DOHH2 (cell line): Measurements from ENCODE around the gene PIGN.

Experiments used
- H3F3A ChIP-seq: fragments of 200-600 bp; sonication (generic), shearing (Covaris generic); 2 replicates; pipeline ENCODE4 v1.6.0; 2016; ENCODE audit warnings: antibody characterized with exemption, mild to moderate bottlenecking; ENCODE audit not compliant: control insufficient read depth, insufficient read depth
- H3K27ac ChIP-seq: fragments of 200-600 bp; sonication (generic); 2 replicates; pipeline ENCODE4 v1.5.1; 2014; ENCODE audit warnings: low read depth, mild to moderate bottlenecking, low read length, moderate library complexity
- H3K27me3 ChIP-seq: fragments of 200-600 bp; sonication (generic); 2 replicates; pipeline ENCODE4 v1.6.1; 2014; ENCODE audit warnings: mild to moderate bottlenecking, low read length, mixed read lengths; ENCODE audit not compliant: control insufficient read depth
- H3K36me3 ChIP-seq: fragments of 200-600 bp; sonication (generic); 2 replicates; pipeline ENCODE4 v1.6.1; 2014; ENCODE audit warnings: mild to moderate bottlenecking, low read length, moderate library complexity, mixed read lengths; ENCODE audit not compliant: control insufficient read depth
- H3K4me1 ChIP-seq: fragments of 200-600 bp; sonication (generic); 2 replicates; pipeline ENCODE4 v1.6.1; 2014; ENCODE audit warnings: mild to moderate bottlenecking, low read length, mixed read lengths; ENCODE audit not compliant: control insufficient read depth
- H3K4me2 ChIP-seq: fragments of 200-600 bp; sonication (generic); 2 replicates; pipeline ENCODE4 v1.6.0; 2014; ENCODE audit warnings: mild to moderate bottlenecking, low read length, moderate library complexity
- H3K4me3 ChIP-seq: fragments of 200-600 bp; sonication (generic); 2 replicates; pipeline ENCODE4 v1.5.1; 2014; ENCODE audit warnings: mild to moderate bottlenecking, low read length, mixed read lengths
- H3K79me2 ChIP-seq: fragments of 200-600 bp; sonication (generic); 2 replicates; pipeline ENCODE4 v1.6.1; 2014; ENCODE audit warnings: mild to moderate bottlenecking, low read length, mixed read lengths; ENCODE audit not compliant: control insufficient read depth
- H3K9me2 ChIP-seq: fragments of 200-600 bp; sonication (generic); replicated peaks from 2 replicates; pipeline ENCODE4 v1.6.1; 2014; ENCODE audit warnings: mild to moderate bottlenecking, low read length, mixed read lengths; ENCODE audit not compliant: control insufficient read depth
- H3K9me3 ChIP-seq: fragments of 200-600 bp; sonication (generic); 2 replicates; pipeline ENCODE4 v1.6.1; 2014; ENCODE audit warnings: antibody characterized with exemption, low read length, mixed read lengths; ENCODE audit not compliant: control insufficient read depth, insufficient read depth
- H4K20me1 ChIP-seq: fragments of 200-600 bp; sonication (generic); 2 replicates; pipeline ENCODE4 v1.6.0; 2014; ENCODE audit warnings: low read depth, mild to moderate bottlenecking, antibody characterized with exemption, low read length, moderate library complexity; ENCODE audit not compliant: control insufficient read depth, insufficient read depth
- EZH2phosphoT487 ChIP-seq: fragments of 200-600 bp; sonication (generic); IDR thresholded peaks from 2 replicates; pipeline ENCODE4 v1.6.1; 2017; ENCODE audit warnings: borderline replicate concordance, mild to moderate bottlenecking, antibody characterized with exemption, low read length, moderate library complexity, mixed read lengths
- TF ChIP-seq, protein P1 (sequence below): fragments of 200-600 bp; sonication (generic); IDR thresholded peaks from one replicate; pipeline ENCODE4 v1.5.1; 2014; ENCODE audit warnings: antibody characterized with exemption, mild to moderate bottlenecking, low read depth, low read length; ENCODE audit not compliant: poor library complexity, severe bottlenecking

Gene PIGN

DNA sequence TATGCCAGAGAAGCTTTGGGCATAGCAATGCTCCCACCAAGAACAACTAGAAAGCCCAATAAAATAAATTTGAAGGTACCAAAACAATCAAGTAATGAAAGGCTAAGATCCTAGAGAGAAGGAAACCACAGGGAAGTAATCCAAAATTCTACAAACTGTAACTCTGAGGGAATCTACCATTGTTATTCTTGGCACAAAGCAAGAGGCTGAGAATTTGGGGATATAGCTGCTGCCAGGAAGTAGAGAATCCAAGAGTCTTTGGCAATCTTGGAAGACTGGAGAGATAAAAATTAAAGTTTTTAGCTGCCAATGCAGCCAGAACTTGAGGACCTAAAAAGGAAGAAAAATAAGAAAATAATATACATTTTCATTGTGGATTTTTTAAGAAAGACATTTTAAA is 68.5 kb downstream of the PIGN start:
- H3K36me3 ChIP-seq, result no peaks in the 10 kb centered on the region
- no peak overlapping the region for H3K4me3 ChIP-seq
- H3K9me2 ChIP-seq, result no peaks in the 10 kb centered on the region
- TF ChIP-seq, protein P1, sequence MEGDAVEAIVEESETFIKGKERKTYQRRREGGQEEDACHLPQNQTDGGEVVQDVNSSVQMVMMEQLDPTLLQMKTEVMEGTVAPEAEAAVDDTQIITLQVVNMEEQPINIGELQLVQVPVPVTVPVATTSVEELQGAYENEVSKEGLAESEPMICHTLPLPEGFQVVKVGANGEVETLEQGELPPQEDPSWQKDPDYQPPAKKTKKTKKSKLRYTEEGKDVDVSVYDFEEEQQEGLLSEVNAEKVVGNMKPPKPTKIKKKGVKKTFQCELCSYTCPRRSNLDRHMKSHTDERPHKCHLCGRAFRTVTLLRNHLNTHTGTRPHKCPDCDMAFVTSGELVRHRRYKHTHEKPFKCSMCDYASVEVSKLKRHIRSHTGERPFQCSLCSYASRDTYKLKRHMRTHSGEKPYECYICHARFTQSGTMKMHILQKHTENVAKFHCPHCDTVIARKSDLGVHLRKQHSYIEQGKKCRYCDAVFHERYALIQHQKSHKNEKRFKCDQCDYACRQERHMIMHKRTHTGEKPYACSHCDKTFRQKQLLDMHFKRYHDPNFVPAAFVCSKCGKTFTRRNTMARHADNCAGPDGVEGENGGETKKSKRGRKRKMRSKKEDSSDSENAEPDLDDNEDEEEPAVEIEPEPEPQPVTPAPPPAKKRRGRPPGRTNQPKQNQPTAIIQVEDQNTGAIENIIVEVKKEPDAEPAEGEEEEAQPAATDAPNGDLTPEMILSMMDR, result no peak
- TF ChIP-seq EZH2phosphoT487, result no peak
- H3K9me3 ChIP-seq, result no peaks in the 10 kb centered on the region
- no peaks in the 10 kb centered on the region for H3F3A ChIP-seq
- H3K79me2 ChIP-seq, result no peaks in the 10 kb centered on the region
- H3K27me3 ChIP-seq, result no peaks in the 10 kb centered on the region
- no peaks in the 10 kb centered on the region for H3K4me1 ChIP-seq
- no peaks in the 10 kb centered on the region for H4K20me1 ChIP-seq
- H3K4me2 ChIP-seq, result no peak overlapping the region
- no peak overlapping the region for H3K27ac ChIP-seq

DNA sequence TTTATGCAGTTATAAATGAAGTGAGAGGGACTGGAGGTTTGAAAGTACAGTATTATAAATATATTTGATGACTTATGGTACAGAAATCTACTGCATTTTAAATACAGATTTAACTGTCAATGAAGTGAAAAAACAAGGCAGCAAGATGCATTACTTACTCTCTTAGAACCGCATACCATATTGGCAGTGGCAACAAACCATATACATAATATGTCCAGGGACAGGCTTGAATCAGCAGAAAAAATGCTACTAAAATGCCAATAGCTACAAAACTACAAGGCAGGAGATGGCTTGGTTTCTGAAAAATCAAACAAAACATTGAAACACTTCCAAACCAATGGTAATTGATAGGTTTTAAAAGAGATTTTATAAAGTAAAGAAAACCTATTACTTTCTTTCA is 77.2 kb downstream of the PIGN start:
- no peak overlapping the region for H3K4me2 ChIP-seq
- no peaks in the 10 kb centered on the region for H3K4me1 ChIP-seq
- H3K36me3 ChIP-seq, result no peaks in the 10 kb centered on the region
- H3K4me3 ChIP-seq, result no peak overlapping the region
- no peaks in the 10 kb centered on the region for H3K9me2 ChIP-seq
- H3K27ac ChIP-seq, result no peak overlapping the region
- no peaks in the 10 kb centered on the region for H3K79me2 ChIP-seq
- H3K27me3 ChIP-seq, result no peaks in the 10 kb centered on the region
- H3F3A ChIP-seq, result no peaks in the 10 kb centered on the region
- no peak for TF ChIP-seq EZH2phosphoT487
- TF ChIP-seq, protein P1, result no peak
- no peaks in the 10 kb centered on the region for H4K20me1 ChIP-seq
- H3K9me3 ChIP-seq, result no peaks in the 10 kb centered on the region

DNA sequence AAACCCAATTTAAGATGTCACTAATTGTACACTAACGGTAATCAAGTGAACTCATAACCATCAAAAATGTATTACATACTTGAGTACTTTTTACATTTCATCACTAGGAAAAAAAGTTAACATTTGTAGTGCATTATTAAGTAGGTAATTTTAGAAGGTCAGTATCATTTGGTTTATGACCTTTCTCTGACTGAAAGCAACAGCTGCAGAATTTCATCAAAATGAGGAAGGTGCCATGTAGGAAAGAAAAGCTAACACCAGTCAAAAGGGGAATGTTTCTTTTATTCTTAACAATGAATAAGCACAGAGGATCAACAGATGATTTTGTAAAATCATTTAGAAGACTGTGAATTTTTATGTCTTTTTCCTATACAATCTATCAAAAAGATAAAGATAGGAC is 79.0 kb downstream of the PIGN start:
- no peak overlapping the region for H3K4me3 ChIP-seq
- H4K20me1 ChIP-seq, result no peaks in the 10 kb centered on the region
- H3K36me3 ChIP-seq, result no peaks in the 10 kb centered on the region
- no peak overlapping the region for H3K4me2 ChIP-seq
- no peaks in the 10 kb centered on the region for H3K79me2 ChIP-seq
- no peak overlapping the region for H3K27ac ChIP-seq
- no peaks in the 10 kb centered on the region for H3K9me2 ChIP-seq
- TF ChIP-seq, protein P1, result no peak
- TF ChIP-seq EZH2phosphoT487, result no peak
- H3F3A ChIP-seq, result no peaks in the 10 kb centered on the region
- no peaks in the 10 kb centered on the region for H3K4me1 ChIP-seq
- no peaks in the 10 kb centered on the region for H3K27me3 ChIP-seq
- no peaks in the 10 kb centered on the region for H3K9me3 ChIP-seq

DNA sequence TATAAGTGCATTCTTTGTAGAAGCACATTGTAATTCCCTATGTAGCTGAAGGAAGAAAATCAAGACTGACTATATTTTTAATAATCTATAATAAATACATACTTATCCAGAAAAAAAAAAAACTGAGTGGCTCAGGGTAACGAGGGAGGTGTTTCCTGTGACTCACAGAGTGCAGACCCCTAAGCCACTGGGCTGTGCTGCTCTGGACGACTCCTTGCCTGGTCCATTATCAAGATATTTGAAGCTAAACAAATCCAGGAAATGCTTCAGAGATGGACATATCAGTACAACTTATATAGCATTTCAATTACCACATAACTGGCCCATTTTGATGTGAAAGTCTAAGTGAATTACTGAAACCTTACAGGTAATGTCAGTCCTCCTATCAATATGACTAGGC is 80.6 kb downstream of the PIGN start:
- no peaks in the 10 kb centered on the region for H3K27me3 ChIP-seq
- TF ChIP-seq, protein P1, result no peak
- TF ChIP-seq EZH2phosphoT487, result no peak

More for the DNA sequence above, 80.6 kb downstream of the PIGN start:
- Histone ChIP-seq H3K79me2 (no peaks in the 10 kb centered on the region), H3K4me2 (no peak overlapping the region), H3K36me3 (no peaks in the 10 kb centered on the region; the same call in 1 of the 2 replicates), H3K9me2 (no peaks in the 10 kb centered on the region), H3K27ac (no peak overlapping the region), H3K4me1 (no peaks in the 10 kb centered on the region), H3F3A (no peaks in the 10 kb centered on the region), H4K20me1 (no peaks in the 10 kb centered on the region), H3K4me3 (no peak overlapping the region), H3K9me3 (no peaks in the 10 kb centered on the region)
